ENCODE results near the gene FAM240A.

Gene FAM240A

GRCh38 chr3:46670000-46670890 lies 57.9 kb downstream of the FAM240A start:
- Histone ChIP-seq H3K36me3 (ENCODE audit: insufficient read depth, low read length) (no peaks in the 10 kb centered on the region), H3K4me1 (ENCODE audit: control insufficient read depth, insufficient read depth, low read length, unreplicated experiment) (no peaks in the 10 kb centered on the region), H3K27ac (ENCODE audit: low read depth, low read length) (no peak overlapping the region), H3K4me3 (ENCODE audit: low read depth, low read length) (no peak overlapping the region), H3K27me3 (ENCODE audit: insufficient read depth, low read length) (no peaks in the 10 kb centered on the region), H2AFZ (ENCODE audit: low read length, unreplicated experiment) (no peak overlapping the region), H3K79me2 (ENCODE audit: control insufficient read depth, insufficient read depth, low read length, unreplicated experiment) (no peaks in the 10 kb centered on the region)

- H3K4me1 ChIP-seq (ENCODE audit: control insufficient read depth, insufficient read depth, low read length, unreplicated experiment), result no peaks in the 10 kb centered on the region
These were observed 58.6 kb downstream of the FAM240A start for GRCh38 chr3:46670891-46671427.

GRCh38 chr3:46671541-46672348 lies 59.4 kb downstream of the FAM240A start:
- no peak overlapping the region for H2AFZ ChIP-seq (ENCODE audit: low read length, unreplicated experiment)
- no peaks in the 10 kb centered on the region for H3K27me3 ChIP-seq (ENCODE audit: insufficient read depth, low read length)
- no peak overlapping the region for H3K4me3 ChIP-seq (ENCODE audit: low read depth, low read length)
- no peaks in the 10 kb centered on the region for H3K79me2 ChIP-seq (ENCODE audit: control insufficient read depth, insufficient read depth, low read length, unreplicated experiment)
- H3K4me1 ChIP-seq (ENCODE audit: control insufficient read depth, insufficient read depth, low read length, unreplicated experiment), result no peaks in the 10 kb centered on the region
- no peaks in the 10 kb centered on the region for H3K36me3 ChIP-seq (ENCODE audit: insufficient read depth, low read length)
- H3K27ac ChIP-seq (ENCODE audit: low read depth, low read length), result no peak overlapping the region

More at GRCh38 chr3:46670891-46671427, 58.6 kb downstream of the FAM240A start:
- Histone ChIP-seq H3K27me3 (ENCODE audit: insufficient read depth, low read length) (no peaks in the 10 kb centered on the region), H3K79me2 (ENCODE audit: control insufficient read depth, insufficient read depth, low read length, unreplicated experiment) (no peaks in the 10 kb centered on the region), H3K27ac (ENCODE audit: low read depth, low read length) (no peak overlapping the region), H3K4me3 (ENCODE audit: low read depth, low read length) (no peak overlapping the region), H3K36me3 (ENCODE audit: insufficient read depth, low read length) (no peaks in the 10 kb centered on the region), H2AFZ (ENCODE audit: low read length, unreplicated experiment) (no peak overlapping the region)

- H2AFZ ChIP-seq (ENCODE audit: low read length, unreplicated experiment), result no peak overlapping the region
- H3K27me3 ChIP-seq (ENCODE audit: insufficient read depth, low read length), result no peaks in the 10 kb centered on the region
- H3K27ac ChIP-seq (ENCODE audit: low read depth, low read length), result no peak overlapping the region
- no peaks in the 10 kb centered on the region for H3K4me1 ChIP-seq (ENCODE audit: control insufficient read depth, insufficient read depth, low read length, unreplicated experiment)
- no peaks in the 10 kb centered on the region for H3K36me3 ChIP-seq (ENCODE audit: insufficient read depth, low read length)
- H3K79me2 ChIP-seq (ENCODE audit: control insufficient read depth, insufficient read depth, low read length, unreplicated experiment), result no peaks in the 10 kb centered on the region
- H3K4me3 ChIP-seq (ENCODE audit: low read depth, low read length), result no peak overlapping the region
These were observed 60.0 kb downstream of the FAM240A start for GRCh38 chr3:46672349-46672695.

GRCh38 chr3:46673151-46674030 lies 61.1 kb downstream of the FAM240A start:
- H3K36me3 ChIP-seq (ENCODE audit: insufficient read depth, low read length), result no peaks in the 10 kb centered on the region
- no peaks in the 10 kb centered on the region for H3K79me2 ChIP-seq (ENCODE audit: control insufficient read depth, insufficient read depth, low read length, unreplicated experiment)
- no peaks in the 10 kb centered on the region for H3K4me1 ChIP-seq (ENCODE audit: control insufficient read depth, insufficient read depth, low read length, unreplicated experiment)
- no peak overlapping the region for H3K4me3 ChIP-seq (ENCODE audit: low read depth, low read length)
- no peaks in the 10 kb centered on the region for H3K27me3 ChIP-seq (ENCODE audit: insufficient read depth, low read length)
- no peak overlapping the region for H2AFZ ChIP-seq (ENCODE audit: low read length, unreplicated experiment)
- no peak overlapping the region for H3K27ac ChIP-seq (ENCODE audit: low read depth, low read length)

- Histone ChIP-seq H3K4me3 (ENCODE audit: low read depth, low read length) (no peak overlapping the region), H2AFZ (ENCODE audit: low read length, unreplicated experiment) (no peak overlapping the region), H3K79me2 (ENCODE audit: control insufficient read depth, insufficient read depth, low read length, unreplicated experiment) (no peaks in the 10 kb centered on the region), H3K27ac (ENCODE audit: low read depth, low read length) (no peak overlapping the region), H3K4me1 (ENCODE audit: control insufficient read depth, insufficient read depth, low read length, unreplicated experiment) (no peaks in the 10 kb centered on the region), H3K36me3 (ENCODE audit: insufficient read depth, low read length) (no peaks in the 10 kb centered on the region), H3K27me3 (ENCODE audit: insufficient read depth, low read length) (no peaks in the 10 kb centered on the region)
These were observed 61.9 kb downstream of the FAM240A start for GRCh38 chr3:46674031-46674845.

GRCh38 chr3:46675426-46675825 lies 63.1 kb downstream of the FAM240A start:
- no peaks in the 10 kb centered on the region for H3K36me3 ChIP-seq (ENCODE audit: insufficient read depth, low read length)
- H3K27ac ChIP-seq (ENCODE audit: low read depth, low read length), result no peak overlapping the region
- no peaks in the 10 kb centered on the region for H3K27me3 ChIP-seq (ENCODE audit: insufficient read depth, low read length)
- H3K79me2 ChIP-seq (ENCODE audit: control insufficient read depth, insufficient read depth, low read length, unreplicated experiment), result no peaks in the 10 kb centered on the region
- no peak overlapping the region for H3K4me3 ChIP-seq (ENCODE audit: low read depth, low read length)
- H3K4me1 ChIP-seq (ENCODE audit: control insufficient read depth, insufficient read depth, low read length, unreplicated experiment), result no peaks in the 10 kb centered on the region
- H2AFZ ChIP-seq (ENCODE audit: low read length, unreplicated experiment), result no peak overlapping the region
